Liver (tissue), 3 donors: ENCODE data around the gene GPR39.

Source experiments
- FOXA1 ChIP-seq: IDR thresholded peaks from 2 replicates; pipeline ENCODE4 v1.6.1; 2016; ENCODE audit warnings: antibody characterized with exemption
- GABPA ChIP-seq, 2 donors: IDR thresholded peaks in 1 of 2; conservative IDR thresholded peaks in 1 of 2; 2 replicates each; pipeline ENCODE4 v1.6.1; 2016; ENCODE audit warnings: antibody characterized with exemption in 2 of 2, mild to moderate bottlenecking in 1 of 2, moderate library complexity in 1 of 2
- HNF4G ChIP-seq: IDR thresholded peaks from 2 replicates; pipeline ENCODE4 v1.6.1; 2016; ENCODE audit warnings: antibody characterized with exemption
- JUND ChIP-seq, 2 donors: IDR thresholded peaks; 2 replicates each; pipeline ENCODE4 v1.6.1; 2016; ENCODE audit warnings: antibody characterized with exemption in 2 of 2
- RAD21 ChIP-seq, 2 donors: IDR thresholded peaks; 2 replicates each; pipeline ENCODE4 v1.6.1; 2016; ENCODE audit warnings: antibody characterized with exemption in 2 of 2, mild to moderate bottlenecking in 2 of 2
- REST ChIP-seq: IDR thresholded peaks from 2 replicates; pipeline ENCODE4 v1.6.1; 2016; ENCODE audit warnings: antibody characterized with exemption, mild to moderate bottlenecking
- SP1 ChIP-seq: IDR thresholded peaks from 2 replicates; pipeline ENCODE4 v1.6.1; 2018; ENCODE audit warnings: antibody characterized with exemption, mild to moderate bottlenecking
- TAF1 ChIP-seq: conservative IDR thresholded peaks from 2 replicates; pipeline ENCODE4 v1.6.1; 2016; ENCODE audit warnings: antibody characterized with exemption, mild to moderate bottlenecking
- TF ChIP-seq, protein P1 (sequence below): fragments of 150-350 bp; IDR thresholded peaks from 2 replicates; pipeline ENCODE4 v1.5.1; 2017; ENCODE audit warnings: improper control_type of control experiment, low read depth, low read length; ENCODE audit not compliant: missing input control
- donor health status: healthy.
- donor health status: healthy.

DNA sequence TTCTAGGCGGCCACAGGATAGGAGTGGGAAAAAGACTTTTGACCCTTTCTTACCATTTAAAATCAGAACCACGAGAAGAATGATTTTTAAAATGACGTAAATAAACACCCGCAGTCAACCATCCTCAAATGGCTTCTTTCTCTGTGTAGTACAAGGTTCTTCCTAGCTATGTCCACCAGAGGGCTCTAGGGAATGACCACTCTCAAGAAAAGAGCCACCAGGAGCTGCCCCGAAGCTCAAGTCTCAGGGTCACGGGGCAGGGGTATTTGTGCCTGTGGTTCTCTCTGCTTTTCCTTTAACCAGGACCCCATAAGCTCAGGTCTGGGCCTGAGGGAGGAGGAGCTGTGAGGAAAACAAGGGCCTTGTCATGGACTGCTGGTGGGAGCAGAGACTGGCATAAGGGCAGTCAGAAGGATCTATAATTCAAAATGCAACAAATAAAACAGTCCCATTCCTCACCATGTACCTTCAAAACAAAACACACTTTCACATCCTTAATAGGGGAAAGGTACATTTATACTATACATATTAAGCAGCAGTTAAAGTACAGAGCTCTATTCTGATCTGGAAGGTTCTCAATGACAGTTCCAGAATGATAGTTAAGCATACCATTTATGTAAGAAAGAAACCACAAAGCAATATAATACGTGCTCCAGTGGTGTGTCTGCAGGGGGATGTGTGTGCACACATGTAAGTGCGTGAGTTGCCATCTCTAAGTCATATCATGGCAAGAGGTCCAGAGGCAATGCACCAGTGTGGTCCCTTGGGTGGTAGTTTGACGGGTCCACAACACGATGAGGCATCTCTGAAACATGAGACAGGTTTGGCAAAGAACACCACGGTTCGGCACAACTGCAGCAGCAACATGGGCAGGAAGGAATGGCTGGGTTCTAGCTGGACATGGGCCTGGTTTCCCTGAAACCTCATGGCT is 234.8 kb downstream of the GPR39 start:
- TF ChIP-seq, protein P1, sequence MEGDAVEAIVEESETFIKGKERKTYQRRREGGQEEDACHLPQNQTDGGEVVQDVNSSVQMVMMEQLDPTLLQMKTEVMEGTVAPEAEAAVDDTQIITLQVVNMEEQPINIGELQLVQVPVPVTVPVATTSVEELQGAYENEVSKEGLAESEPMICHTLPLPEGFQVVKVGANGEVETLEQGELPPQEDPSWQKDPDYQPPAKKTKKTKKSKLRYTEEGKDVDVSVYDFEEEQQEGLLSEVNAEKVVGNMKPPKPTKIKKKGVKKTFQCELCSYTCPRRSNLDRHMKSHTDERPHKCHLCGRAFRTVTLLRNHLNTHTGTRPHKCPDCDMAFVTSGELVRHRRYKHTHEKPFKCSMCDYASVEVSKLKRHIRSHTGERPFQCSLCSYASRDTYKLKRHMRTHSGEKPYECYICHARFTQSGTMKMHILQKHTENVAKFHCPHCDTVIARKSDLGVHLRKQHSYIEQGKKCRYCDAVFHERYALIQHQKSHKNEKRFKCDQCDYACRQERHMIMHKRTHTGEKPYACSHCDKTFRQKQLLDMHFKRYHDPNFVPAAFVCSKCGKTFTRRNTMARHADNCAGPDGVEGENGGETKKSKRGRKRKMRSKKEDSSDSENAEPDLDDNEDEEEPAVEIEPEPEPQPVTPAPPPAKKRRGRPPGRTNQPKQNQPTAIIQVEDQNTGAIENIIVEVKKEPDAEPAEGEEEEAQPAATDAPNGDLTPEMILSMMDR, result peak; percentile 23
- TF ChIP-seq FOXA1 (no peak), TAF1 (no peak), REST (no peak), HNF4G (no peak), GABPA (IDR thresholded peaks at IDR 0.05 in 1 of 2, conservative IDR thresholded peaks at IDR 0.05 in 1 of 2) (no peak), SP1 (no peak), JUND (IDR thresholded peaks at IDR 0.05) (no peak), RAD21 (IDR thresholded peaks at IDR 0.05) (peak in 1 of 2 donors; percentile 78)
